SK-N-DZ (cell line): Measurements from ENCODE around the gene C19orf53.

ENCODE experiments used
- DNase-seq: peaks from one replicate; pipeline ENCODE4 v3.0.0-alpha.2; 2015; ENCODE audit warnings: low spot score
- small RNA-seq, 2 experiments: library from RNA; depleted of rRNA; stranded (forward); fragments of <200 nt; gene quantifications; one replicate each; pipeline ENCODE3, GENCODE V24; 2014

Gene C19orf53

DNA sequence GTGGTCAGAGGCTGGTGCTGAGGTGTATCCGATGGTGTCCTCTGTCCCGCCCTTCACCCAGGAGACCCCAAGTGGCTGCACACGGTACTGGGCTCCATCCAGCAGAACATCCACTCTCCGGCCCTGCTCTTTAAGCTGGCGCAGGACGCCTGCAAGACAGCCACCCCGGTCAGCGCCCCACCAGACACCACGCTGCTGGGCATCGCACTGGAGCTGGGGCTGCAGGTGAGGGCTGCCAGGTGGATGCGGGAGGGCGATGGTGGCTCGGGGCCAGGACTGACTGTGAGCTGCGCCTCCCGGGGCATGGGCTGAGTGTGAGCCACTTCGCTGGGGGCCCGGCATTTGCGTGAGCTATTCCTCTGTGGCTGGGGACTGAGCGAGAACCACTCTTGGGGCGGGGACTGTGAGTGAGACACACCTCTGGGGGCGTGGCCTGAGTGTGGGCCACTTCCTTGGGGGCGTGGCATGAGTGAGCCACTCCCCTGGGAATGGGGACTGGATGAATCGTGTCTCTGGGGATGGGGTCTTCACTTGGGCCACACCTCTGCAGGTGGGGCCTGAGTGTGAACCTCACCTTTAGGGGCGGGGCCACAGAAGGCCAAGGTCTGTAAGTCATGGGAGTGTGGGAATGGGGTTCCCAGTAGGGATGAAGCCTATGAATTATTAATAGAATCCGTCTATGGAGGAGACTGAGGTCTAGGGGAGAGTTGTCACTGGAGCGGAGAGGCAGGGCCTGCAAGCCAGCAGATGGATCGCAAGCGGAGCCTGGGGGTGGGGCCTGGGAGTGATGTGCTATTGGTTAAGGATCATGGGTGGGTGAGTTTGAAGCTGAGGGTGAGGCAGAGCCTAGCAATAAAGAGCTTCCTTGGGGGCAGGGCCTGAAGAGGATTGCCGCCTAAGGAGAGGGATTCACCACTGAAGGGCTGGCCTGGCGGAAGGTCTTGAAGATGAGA, 51.5 kb downstream of the C19orf53 start:
- DNase-seq = peak; percentile 52

DNA sequence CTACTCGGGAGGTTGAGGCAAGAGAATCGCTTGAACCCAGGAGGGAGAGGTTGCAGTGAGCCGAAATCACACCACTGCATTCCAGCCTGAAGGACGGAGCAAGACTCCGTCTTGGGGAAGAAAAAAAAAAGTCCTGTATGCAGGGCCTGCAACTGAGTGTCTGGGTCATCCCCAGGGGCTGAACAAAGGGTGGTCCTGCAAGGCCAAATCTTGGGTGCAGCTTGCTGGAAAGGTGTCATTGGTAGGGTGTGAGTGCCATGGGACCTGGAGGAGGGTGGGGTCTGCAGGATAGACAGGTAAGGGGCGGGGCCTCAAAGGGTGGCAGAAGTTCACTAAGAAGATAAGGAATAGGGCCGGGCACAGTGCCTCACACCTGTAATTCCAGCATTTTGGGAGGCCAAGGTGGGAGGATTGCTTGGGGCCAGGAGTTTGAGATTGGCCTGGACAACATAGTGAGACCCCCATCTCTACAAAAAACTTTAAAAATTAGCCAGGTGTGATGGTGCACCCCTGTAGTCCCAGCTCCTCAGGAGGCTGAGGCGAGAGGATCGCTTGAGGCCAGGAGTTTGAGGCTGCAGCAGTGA, 52.5 kb downstream of the C19orf53 start:
- no peak for DNase-seq

DNA sequence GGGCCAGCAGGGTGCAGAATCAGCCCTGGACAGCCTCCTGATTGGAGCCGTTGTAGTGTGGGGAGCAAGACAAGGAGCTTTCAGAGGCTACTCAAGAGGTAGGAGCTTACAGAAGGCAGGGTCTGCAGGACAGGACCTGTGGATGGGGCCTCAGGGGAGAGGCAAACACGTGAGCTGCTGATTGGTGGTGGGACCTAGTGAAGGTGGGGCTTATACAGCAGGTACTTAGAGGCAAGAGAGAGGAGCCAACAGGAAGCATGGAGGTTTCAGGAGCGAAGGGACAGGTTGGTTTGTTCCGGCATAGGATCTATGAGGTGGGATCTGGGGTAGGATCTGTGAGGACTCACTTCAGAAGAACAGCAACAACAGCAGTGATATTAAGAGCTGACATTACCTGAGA, 53.4 kb downstream of the C19orf53 start:
- DNase-seq = no peak

Small RNA genes lying within 50 kb of the gene (small RNA-seq; reads per million reads assigned to genes)
- gene RN7SL619P = 0 reads per million in 2 experiments
